ENCODE data around the gene KCNN3. TPM values are rescaled to one million over a fixed set of nuclear protein-coding genes. Genes with fewer than 3 reads are reported as not detected.

KCNN3 gene
- total RNA-seq, 4 donors from 2014 or later = 3.6 to 17.0 (median 12.4) TPM

GRCh38 chr1:154841384-154841783 is 28.7 kb downstream of the KCNN3 start:
- no peak for TF ChIP-seq CTCF (IDR thresholded peaks at IDR 0.05)
- TF ChIP-seq EP300 (IDR thresholded peaks at IDR 0.05) = no peak
- no peak for TF ChIP-seq POLR2A (IDR thresholded peaks at IDR 0.05; ENCODE audit: low read depth)
- no peak for TF ChIP-seq POLR2AphosphoS5 (IDR thresholded peaks at IDR 0.05)
- H3K27me3 ChIP-seq = no peaks in the 10 kb centered on the region
- H3K36me3 ChIP-seq = no peaks in the 10 kb centered on the region
- no peaks in the 10 kb centered on the region for H3K9me3 ChIP-seq
- H3K4me1 ChIP-seq = peaks cover 4 to 52% (median 27%) of the 10 kb centered on the region in 4 donors
- intact Hi-C loops (cut with DNase I) = no loop called here
- no peak for DNase-seq (ENCODE audit: extremely low spot score)
- WGBS = 95% methylated on average over 4 of the region's 4 CpGs
- no peak overlapping the region for H3K4me3 ChIP-seq
- H3K27ac ChIP-seq (replicated peaks in 1 of 4) = peak overlapping the region in 1 of 4 donors; percentile 64

GRCh38 chr1:154840269-154841176 is 29.6 kb downstream of the KCNN3 start:
- DNase-seq (ENCODE audit: extremely low spot score) = no peak
- WGBS = 80% methylated on average over 19 of the region's 19 CpGs
- Histone ChIP-seq H3K4me1 (peaks cover 4 to 49% (median 29%) of the 10 kb centered on the region in 4 donors), H3K4me3 (no peak overlapping the region), H3K27me3 (no peaks in the 10 kb centered on the region), H3K36me3 (no peaks in the 10 kb centered on the region), H3K27ac (replicated peaks in 1 of 4) (peak overlapping the region; percentile 18 to 64 (median 23)), H3K9me3 (no peaks in the 10 kb centered on the region)
- TF ChIP-seq CTCF (IDR thresholded peaks at IDR 0.05) (no peak), EP300 (IDR thresholded peaks at IDR 0.05) (no peak), POLR2AphosphoS5 (IDR thresholded peaks at IDR 0.05) (no peak), POLR2A (IDR thresholded peaks at IDR 0.05; ENCODE audit: low read depth) (no peak)
- intact Hi-C loops (cut with DNase I) = no loop called here

GRCh38 chr1:154839691-154840090 is 30.4 kb downstream of the KCNN3 start:
- peaks cover 4 to 54% (median 32%) of the 10 kb centered on the region in 4 donors for H3K4me1 ChIP-seq
- no peak overlapping the region for H3K4me3 ChIP-seq
- no peak for DNase-seq (ENCODE audit: extremely low spot score)
- H3K36me3 ChIP-seq = no peaks in the 10 kb centered on the region
- intact Hi-C loops (cut with DNase I) = no loop called here
- peak overlapping the region in 1 of 4 donors; percentile 64 for H3K27ac ChIP-seq (replicated peaks in 1 of 4)
- no peaks in the 10 kb centered on the region for H3K27me3 ChIP-seq
- no peak for TF ChIP-seq CTCF (IDR thresholded peaks at IDR 0.05)
- TF ChIP-seq POLR2AphosphoS5 (IDR thresholded peaks at IDR 0.05) = no peak
- TF ChIP-seq POLR2A (IDR thresholded peaks at IDR 0.05; ENCODE audit: low read depth) = no peak
- no peak for TF ChIP-seq EP300 (IDR thresholded peaks at IDR 0.05)
- 50% methylated on average over 2 of the region's 3 CpGs for WGBS
- H3K9me3 ChIP-seq = no peaks in the 10 kb centered on the region

GRCh38 chr1:154838988-154839387 is 31.1 kb downstream of the KCNN3 start:
- Histone ChIP-seq H3K9me3 (no peaks in the 10 kb centered on the region), H3K27ac (replicated peaks in 1 of 4) (peak overlapping the region in 1 of 4 donors; percentile 64), H3K4me3 (no peak overlapping the region), H3K4me1 (peaks cover 10 to 60% (median 38%) of the 10 kb centered on the region in 4 donors), H3K36me3 (no peaks in the 10 kb centered on the region), H3K27me3 (no peaks in the 10 kb centered on the region)
- TF ChIP-seq POLR2A (IDR thresholded peaks at IDR 0.05; ENCODE audit: low read depth) (no peak), POLR2AphosphoS5 (IDR thresholded peaks at IDR 0.05) (no peak), EP300 (IDR thresholded peaks at IDR 0.05) (no peak), CTCF (IDR thresholded peaks at IDR 0.05) (no peak)
- intact Hi-C loops (cut with DNase I) = no loop called here
- DNase-seq (ENCODE audit: extremely low spot score) = no peak
- 89% methylated on average over 5 of the region's 9 CpGs for WGBS

All from esophagus muscularis mucosa (tissue), 4 donors.